K562 (cell line): ENCODE measurements around the gene LIPH. TPM values are rescaled to one million over a fixed set of nuclear protein-coding genes. Genes with fewer than 3 reads are reported as not detected.

Experiments used
- ATAC-seq: fragments of 200-7000 bp; cut with Tn5 transposase; 3 replicates; pipeline ENCODE4 v1.9.1; 2020; ENCODE audit warnings: moderate library complexity
- BruUV-seq: library from RNA; stranded (reverse); fragments of 400-500 nt; replicated peaks from 2 replicates; lab custom pipeline; 2021; lab: Mats Ljungman, UMichigan
- CTCF ChIA-PET: fragments of 300-600 bp; formaldehyde crosslinking; extraction: SDS; loops from one replicate; lab custom pipeline; 2021; ENCODE audit warnings: low intra/inter-chr PET ratio; lab: Yijun Ruan, JAX
- POLR2A ChIA-PET: fragments of 300-600, 350-650 bp; sonication (Branson Sonifier 250); formaldehyde crosslinking; extraction: SDS; loops from one replicate; lab custom pipeline; 2021; ENCODE audit warnings: antibody characterized with exemption, inconsistent platforms; lab: Yijun Ruan, JAX
- DNase-seq, 4 experiments: peaks; one replicate each; pipeline versions ENCODE4 v3.0.0 to v3.0.0-alpha.2; 2011 to 2018; ENCODE audit warnings: low spot score in 3 of 4, mixed read lengths in 3 of 4; ENCODE audit errors: extremely low read depth in 1 of 4
- FAIRE-seq: peaks from 2 replicates; lab custom pipeline; 2011; peaks lifted over from hg19 to GRCh38; lab: Jason Lieb, UNC
- H2AFZ ChIP-seq: 2 replicates; pipeline ENCODE4 v1.6.0; 2011; ENCODE audit warnings: low read depth, low read length, control low read depth, inconsistent platforms
- H3K27ac ChIP-seq: fragments of 200-600 bp; 3 replicates; pipeline ENCODE4 v1.8.0; 2011; ENCODE audit warnings: low read depth, mild to moderate bottlenecking, control low read depth, inconsistent platforms, low read length, moderate library complexity, mixed read lengths; ENCODE audit errors: extremely low read depth
- H3K27me3 ChIP-seq, 2 experiments: fragments of 300-600 bp in 1 of 2; 2 replicates in 1 of 2; 3 replicates in 1 of 2; pipeline versions ENCODE4 v1.6.0 to v1.8.0; 2011; ENCODE audit warnings: inconsistent platforms in 2 of 2, low read length in 2 of 2, mild to moderate bottlenecking in 1 of 2, mixed read lengths in 1 of 2, moderate library complexity in 1 of 2; ENCODE audit not compliant: control insufficient read depth in 2 of 2, insufficient read depth in 2 of 2
- H3K36me3 ChIP-seq: fragments of 300-600 bp; 3 replicates; pipeline ENCODE4 v1.8.0; 2011; ENCODE audit warnings: mild to moderate bottlenecking, low read length, inconsistent platforms; ENCODE audit not compliant: control insufficient read depth, insufficient read depth
- H3K4me1 ChIP-seq, 2 experiments: fragments of 200-600 bp in 1 of 2; replicated peaks in 1 of 2; 2 replicates in 1 of 2; 3 replicates in 1 of 2; pipeline versions ENCODE4 v1.5.1 to v1.8.0; 2011; ENCODE audit warnings: inconsistent platforms in 2 of 2, low read length in 2 of 2, mild to moderate bottlenecking in 1 of 2, mixed read lengths in 1 of 2, moderate library complexity in 1 of 2; ENCODE audit not compliant: control insufficient read depth in 2 of 2, insufficient read depth in 2 of 2
- H3K4me2 ChIP-seq: 2 replicates; pipeline ENCODE4 v1.6.1; 2011; ENCODE audit warnings: low read length, control low read depth, inconsistent platforms, mixed read lengths; ENCODE audit not compliant: insufficient read depth
- H3K4me3 ChIP-seq: fragments of 200-600 bp; sonication (generic), shearing (Covaris generic); 2 replicates; pipeline ENCODE4 v1.5.1; 2016; ENCODE audit warnings: control low read depth, inconsistent platforms
- H3K79me2 ChIP-seq: fragments of 200-600 bp; 3 replicates; pipeline ENCODE4 v1.8.0; 2011; ENCODE audit warnings: low read length, inconsistent platforms; ENCODE audit not compliant: control insufficient read depth, insufficient read depth
- H3K9ac ChIP-seq, 2 experiments: 2 replicates each; pipeline versions ENCODE4 v1.6.0 to v1.6.1; 2011; ENCODE audit warnings: low read depth in 2 of 2, low read length in 2 of 2, control low read depth in 1 of 2, inconsistent platforms in 1 of 2, mild to moderate bottlenecking in 1 of 2, mixed read lengths in 1 of 2; ENCODE audit not compliant: insufficient read depth in 1 of 2
- H3K9me1 ChIP-seq: one replicate; pipeline ENCODE4 v1.6.0; 2011; ENCODE audit warnings: inconsistent platforms, mild to moderate bottlenecking, low read length, moderate library complexity; ENCODE audit not compliant: control insufficient read depth, insufficient read depth
- H3K9me3 ChIP-seq: replicated peaks from 2 replicates; pipeline ENCODE4 v1.5.1; 2011; ENCODE audit warnings: low read depth, low read length, inconsistent platforms; ENCODE audit not compliant: control insufficient read depth, insufficient read depth
- H4K20me1 ChIP-seq: replicated peaks from 2 replicates; pipeline ENCODE4 v1.6.1; 2011; ENCODE audit warnings: low read length, inconsistent platforms, mixed read lengths; ENCODE audit not compliant: control insufficient read depth, insufficient read depth
- FOXM1 ChIP-seq, 2 experiments: fragments of 450-650 bp in 1 of 2; sonication (generic) in 1 of 2; formaldehyde crosslinking in 1 of 2; IDR thresholded peaks; 2 replicates each; pipeline versions ENCODE4 v1.6.1 to v1.9.0; 2017 to 2022; ENCODE audit warnings: low read depth in 2 of 2, mild to moderate bottlenecking in 2 of 2, missing genetic modification reagents in 1 of 2, moderate library complexity in 1 of 2
- GATAD2A ChIP-seq: fragments of 450-650 bp; IDR thresholded peaks from 2 replicates; pipeline ENCODE4 v1.6.1; 2017
- HNRNPH1 ChIP-seq: fragments of 200-400 bp; formaldehyde crosslinking; optimal IDR thresholded peaks from 2 replicates; pipeline ENCODE3; 2017; ENCODE audit warnings: low read depth, mild to moderate bottlenecking, low read length, moderate library complexity
- KLF16 ChIP-seq: IDR thresholded peaks from 2 replicates; pipeline ENCODE4 v1.6.1; 2016; ENCODE audit warnings: antibody characterized with exemption
- L3MBTL2 ChIP-seq: fragments of 450-650 bp; IDR thresholded peaks from 2 replicates; pipeline ENCODE4 v1.6.1; 2016; ENCODE audit warnings: mild to moderate bottlenecking, moderate library complexity
- MAX ChIP-seq: sonication (generic); formaldehyde crosslinking; IDR thresholded peaks from 2 replicates; pipeline ENCODE4 v1.9.0; 2022; ENCODE audit warnings: mild to moderate bottlenecking, missing genetic modification reagents
- MXD1 ChIP-seq: fragments of 250-450 bp; sonication (Bioruptor Pico); IDR thresholded peaks from 2 replicates; pipeline ENCODE4 v1.8.0; 2021; ENCODE audit warnings: borderline replicate concordance, mild to moderate bottlenecking, moderate library complexity; ENCODE audit not compliant: poor library complexity, severe bottlenecking
- NFATC3 ChIP-seq: fragments of 450-650 bp; IDR thresholded peaks from 2 replicates; pipeline ENCODE4 v1.6.1; 2017; ENCODE audit warnings: mild to moderate bottlenecking
- SOX6 ChIP-seq: fragments of 450-650 bp; IDR thresholded peaks from 2 replicates; pipeline ENCODE4 v1.6.1; 2014; ENCODE audit warnings: mild to moderate bottlenecking
- WHSC1 ChIP-seq: IDR thresholded peaks from one replicate; pipeline ENCODE4 v1.6.1; 2012; ENCODE audit warnings: low read length, control low read depth, inconsistent platforms
- ZBTB40 ChIP-seq, 2 experiments: fragments of 450-650 bp in 1 of 2; sonication (generic) in 1 of 2; formaldehyde crosslinking in 1 of 2; IDR thresholded peaks; 2 replicates each; pipeline versions ENCODE4 v1.7.1 to v1.9.0; 2016 to 2022; ENCODE audit warnings: inconsistent platforms in 1 of 2, mild to moderate bottlenecking in 1 of 2, missing genetic modification reagents in 1 of 2
- ZNF217 ChIP-seq: sonication (generic); formaldehyde crosslinking; IDR thresholded peaks from 2 replicates; pipeline ENCODE4 v1.8.0; 2022; ENCODE audit warnings: mild to moderate bottlenecking, missing genetic modification reagents
- ZNF354B ChIP-seq: fragments of 250-450 bp; sonication (Bioruptor Pico); IDR thresholded peaks from 2 replicates; pipeline ENCODE4 v1.4.0; 2020
- WGBS: fragments of 100-300 bp; shearing (Covaris generic); methylation state at CpG from one replicate; pipeline ENCODE4 v1.1.6; 2016; ENCODE audit warnings: low coverage, mixed read lengths; ENCODE audit not compliant: insufficient coverage; ENCODE audit errors: missing lambda C conversion rate; 5-methylcytosine and 5-hydroxymethylcytosine counted together
- in situ Hi-C: fragments of 300-500 bp; cut with MboI; formaldehyde crosslinking; loops from 4 replicates; pipeline ENCODE4 v1.15.0; 2018; ENCODE audit warnings: inconsistent platforms, mixed read lengths
- intact Hi-C: fragments of 100-400 bp; cut with micrococcal nuclease; formaldehyde crosslinking; loops from 2 replicates; pipeline ENCODE4 v1.14.2; 2022
- polyA plus RNA-seq, 8 experiments: library from polyadenylated mRNA; depleted of rRNA in 4 of 8; stranded (reverse) in 5 of 8; unstranded in 3 of 8; fragments of >200 nt; fragmentation: Nextera tagmentation in 2 of 8; fragmentation: Illumina TruSeq in 1 of 8; extraction: Ambion mirVana in 2 of 8; extraction: Trizol in 1 of 8; gene quantifications; 2 replicates each; pipeline versions ENCODE4 v1.2.1 to v1.2.3, GENCODE V29; 2011 to 2014; ENCODE audit warnings: inconsistent platforms in 1 of 8, missing spikeins in 1 of 8
- total RNA-seq, 7 experiments: library from RNA; depleted of rRNA in 6 of 7; stranded (reverse); fragments of >200 nt in 6 of 7; fragmentation: Illumina TruSeq in 2 of 7; extraction: Trizol in 2 of 7; gene quantifications; 2 replicates each; pipeline versions ENCODE4 v1.2.1 to v1.2.3, GENCODE V29; 2011 to 2021; ENCODE audit warnings: low replicate concordance in 1 of 7

The LIPH gene
- total and polyA plus RNA-seq, 9 of the 15 experiments (the other 6 are each of a cell fraction or from before 2014, with no cell fraction given): 0.73 to 1.8 (median 1.3) TPM

DNA sequence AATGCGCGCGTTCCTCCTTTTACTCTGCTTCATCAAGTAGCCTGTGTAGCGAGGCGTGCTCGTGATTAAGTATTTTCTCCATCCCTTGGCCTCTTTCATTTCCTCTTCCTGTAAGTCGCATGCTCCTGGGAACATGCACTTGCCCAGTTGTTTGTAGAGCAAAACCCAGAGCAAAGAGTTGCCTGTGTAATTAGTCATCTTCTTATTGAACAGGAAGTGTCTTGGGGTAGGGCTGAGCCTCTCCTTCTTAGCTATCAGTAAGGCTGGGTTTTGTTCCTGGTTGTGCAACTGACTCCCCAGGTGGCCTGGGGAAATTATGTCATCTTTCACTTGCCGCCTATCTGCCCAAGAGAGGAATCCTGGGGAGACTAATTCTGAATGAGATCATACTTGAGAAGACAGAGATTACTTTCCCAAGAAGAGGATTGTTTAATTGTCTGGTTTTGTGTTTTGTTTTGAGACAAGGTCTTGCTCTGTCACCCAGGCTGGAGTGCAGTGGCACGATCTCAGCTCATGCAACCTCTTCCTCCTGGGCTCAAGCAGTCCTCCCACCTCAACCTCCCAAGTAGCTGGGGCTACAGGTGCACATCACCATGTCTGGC lies 14.9 kb downstream of the LIPH start:
- no peak overlapping the region for H3K4me3 ChIP-seq
- no peaks in the 10 kb centered on the region for H3K27me3 ChIP-seq
- H3K27ac ChIP-seq: peak overlapping the region; percentile 54; the same call in 2 of the 3 replicates
- peak overlapping the region; percentile 90 for H2AFZ ChIP-seq
- peaks cover 4 to 5% of the 10 kb centered on the region in 2 experiments; a peak in 3 of 5 replicates for H3K4me1 ChIP-seq
- no peaks in the 10 kb centered on the region for H3K36me3 ChIP-seq
- no peaks in the 10 kb centered on the region for H3K9me1 ChIP-seq
- peak; percentile 97 for FAIRE-seq
- DNase-seq: peak; percentile 63 to 82 (median 73)
- no peaks in the 10 kb centered on the region for H3K9me3 ChIP-seq
- BruUV-seq: no TSS peak
- H3K4me2 ChIP-seq: peak overlapping the region; percentile 48; the same call in 1 of the 2 replicates
- CTCF ChIA-PET: no interaction called here
- intact Hi-C loops: no loop called here
- no peaks in the 10 kb centered on the region for H3K79me2 ChIP-seq
- 0 out of 4 replicates have a peak overlapping the region, but pooled peaks of 1 of the 2 experiments have one; percentile 17 for H3K9ac ChIP-seq
- no peaks in the 10 kb centered on the region for H4K20me1 ChIP-seq
- POLR2A ChIA-PET: no interaction called here
- ATAC-seq: peak; percentile 96
- in situ Hi-C loops: no loop called here
- 41% methylated on average over 8 of the region's 9 CpGs for WGBS
- TF ChIP-seq WHSC1: no peak
- peak; percentile 46; the same call in 1 of the 2 replicates for TF ChIP-seq KLF16
- TF ChIP-seq ZNF217: no peak
- no peak for TF ChIP-seq NFATC3
- no peak for TF ChIP-seq ZNF354B (CRISPR knock-in tag)
- TF ChIP-seq MXD1 (CRISPR knock-in tag): no peak
- peak; percentile 83 for TF ChIP-seq SOX6
- no peak for TF ChIP-seq GATAD2A
- 0 out of 2 replicates have a peak, but pooled peaks have one; percentile 43 for TF ChIP-seq ZBTB40 (IDR thresholded peaks at IDR 0.05)
- TF ChIP-seq ZBTB40 (CRISPR knock-in tag; IDR thresholded peaks at IDR 0.05): no peak
- no peak for TF ChIP-seq FOXM1 (IDR thresholded peaks at IDR 0.05; ENCODE audit: low read depth)
- no peak for TF ChIP-seq FOXM1 (CRISPR knock-in tag; IDR thresholded peaks at IDR 0.05; ENCODE audit: low read depth)
- TF ChIP-seq L3MBTL2: peak; percentile 70
- no peak for TF ChIP-seq HNRNPH1
- peak; percentile 29; the same call in 1 of the 2 replicates for TF ChIP-seq MAX (CRISPR knock-in tag)
